Measurements from ENCODE around the gene HECTD1.
"Not testable (repeated sequence)": the region's sequence is repeated elsewhere in the genome, so short reads cannot be mapped to it uniquely, and the experiment has no call there.

Gene HECTD1

DNA sequence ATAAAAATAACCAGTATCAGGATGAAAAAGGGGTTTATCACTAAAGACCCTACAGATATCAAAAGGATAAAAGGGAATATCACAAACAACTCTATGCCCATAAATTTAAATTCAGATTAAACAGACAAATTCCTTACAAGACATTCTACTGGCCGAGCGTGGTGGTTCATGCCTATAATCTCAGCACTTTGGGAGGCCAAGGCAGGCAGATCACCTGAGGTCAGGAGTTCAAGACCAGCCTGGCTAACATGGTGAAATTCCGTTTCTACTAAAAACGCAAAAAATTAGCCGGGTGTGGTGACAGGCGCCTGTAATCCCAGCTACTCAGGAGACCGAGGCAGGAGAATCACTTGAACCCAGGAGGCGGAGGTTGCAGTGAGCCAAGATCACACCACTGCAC, 15.0 kb downstream of the HECTD1 start:
- not testable (repeated sequence) for H3K27me3 Mint-ChIP-seq, H3K27ac Mint-ChIP-seq, H3K4me3 Mint-ChIP-seq, DNase-seq, ATAC-seq, H3K9me3 Mint-ChIP-seq
- Mint-ChIP-seq H3K36me3 (ENCODE audit: low read depth) (peaks cover 30% of the 10 kb centered on the region), H3K4me1 (peaks cover 37% of the 10 kb centered on the region)

DNA sequence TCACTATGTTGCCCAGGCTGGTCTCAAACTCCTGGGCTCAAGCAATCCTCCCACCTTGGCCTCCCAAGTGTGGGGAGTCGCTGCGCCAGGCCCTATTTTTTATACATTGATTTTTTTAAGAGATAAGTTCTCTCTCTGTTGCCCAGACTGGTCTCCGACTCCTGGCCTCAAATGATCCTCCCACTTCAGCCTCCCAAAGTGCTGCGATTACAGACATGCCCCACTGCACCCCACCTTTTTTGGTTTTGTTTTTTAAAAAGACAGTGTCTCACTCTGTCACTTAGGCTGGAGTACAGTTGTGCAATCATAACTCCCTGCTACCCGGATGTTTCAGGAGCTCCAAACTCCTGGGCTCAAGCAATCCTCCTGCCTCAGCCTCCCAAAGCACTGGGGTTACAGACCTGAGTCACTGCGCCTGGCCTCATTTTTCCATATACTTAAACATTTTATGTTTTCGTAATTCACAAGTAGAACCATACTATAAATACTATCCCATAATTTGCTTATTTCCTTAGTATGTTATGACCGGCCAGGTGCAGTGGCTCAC, 16.8 kb downstream of the HECTD1 start:
- Mint-ChIP-seq H3K27me3 (no peaks in the 10 kb centered on the region), H3K36me3 (ENCODE audit: low read depth) (peaks cover 24% of the 10 kb centered on the region), H3K4me1 (peaks cover 27% of the 10 kb centered on the region), H3K27ac (no peak overlapping the region), H3K9me3 (no peaks in the 10 kb centered on the region), H3K4me3 (no peak overlapping the region)
- no peak for DNase-seq
- no peak for ATAC-seq

DNA sequence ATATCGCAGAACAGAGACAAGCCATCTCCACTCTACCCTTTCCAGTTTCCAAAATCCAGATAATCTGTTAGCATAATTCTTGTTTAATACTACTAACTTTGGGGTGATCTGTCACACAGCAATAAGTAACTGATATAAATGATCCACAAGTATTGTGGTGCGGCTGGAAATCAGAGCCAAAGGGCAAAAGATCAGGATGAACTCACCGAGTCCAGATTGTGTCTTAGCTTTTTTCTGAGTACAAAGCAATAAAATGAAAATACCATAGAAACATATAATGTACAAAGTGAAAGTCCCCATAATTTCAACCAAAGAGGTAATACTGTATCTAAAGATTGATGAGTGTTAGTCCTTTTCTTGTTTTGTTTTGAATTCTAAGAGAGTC, 17.4 kb downstream of the HECTD1 start:
- H3K27me3 Mint-ChIP-seq = no peaks in the 10 kb centered on the region
- H3K4me3 Mint-ChIP-seq = no peak overlapping the region
- peaks cover 23% of the 10 kb centered on the region for H3K4me1 Mint-ChIP-seq
- no peak overlapping the region for H3K27ac Mint-ChIP-seq
- H3K9me3 Mint-ChIP-seq = no peaks in the 10 kb centered on the region
- DNase-seq (no peak), ATAC-seq (no peak)
- H3K36me3 Mint-ChIP-seq (ENCODE audit: low read depth) = peaks cover 28% of the 10 kb centered on the region

DNA sequence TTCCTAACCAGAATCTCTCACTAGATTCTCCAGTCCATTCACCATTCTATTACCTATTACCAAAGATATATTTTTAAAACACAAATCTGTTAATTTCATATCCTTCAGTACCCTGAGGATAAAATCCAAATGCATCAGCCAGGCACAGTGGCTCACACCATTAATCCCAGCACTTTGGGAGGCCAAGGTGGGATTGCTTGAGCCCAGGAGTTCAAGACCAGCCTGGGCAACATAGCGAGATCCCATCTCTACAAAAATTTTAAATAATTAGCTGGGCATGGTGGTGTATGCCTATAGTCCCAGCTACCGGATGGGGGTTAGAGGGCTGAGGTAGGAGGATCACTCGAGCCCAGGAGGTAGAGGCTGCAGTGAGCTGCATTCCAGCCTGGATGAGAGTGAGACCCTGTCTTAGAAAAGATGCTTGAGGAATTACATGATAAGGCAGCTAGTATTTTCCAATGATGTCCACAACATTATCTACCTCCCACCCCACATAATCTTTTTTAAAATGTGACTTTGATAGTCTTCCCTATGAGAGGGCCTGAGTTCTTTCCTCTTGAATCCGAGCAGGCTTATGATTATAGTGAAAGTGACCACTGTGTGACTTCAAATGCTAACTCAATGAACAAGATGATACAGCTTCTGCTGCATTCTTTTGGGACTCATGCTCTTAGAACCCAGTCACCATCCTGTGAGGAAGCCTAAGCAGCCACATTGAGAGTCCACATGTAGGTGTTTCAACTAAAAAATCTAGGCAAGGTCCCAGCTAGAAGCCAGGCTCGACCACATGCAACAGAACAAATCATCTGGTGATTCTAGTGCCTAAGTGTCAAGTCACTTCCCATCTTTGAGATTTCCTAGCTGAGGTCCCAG, 18.0 kb downstream of the HECTD1 start:
- Mint-ChIP-seq H3K4me3 (no peak overlapping the region), H3K36me3 (ENCODE audit: low read depth) (peaks cover 25% of the 10 kb centered on the region), H3K4me1 (peaks cover 17% of the 10 kb centered on the region), H3K27me3 (no peaks in the 10 kb centered on the region), H3K9me3 (no peaks in the 10 kb centered on the region), H3K27ac (peak overlapping the region; percentile 6)
- DNase-seq (no peak), ATAC-seq (no peak)

DNA sequence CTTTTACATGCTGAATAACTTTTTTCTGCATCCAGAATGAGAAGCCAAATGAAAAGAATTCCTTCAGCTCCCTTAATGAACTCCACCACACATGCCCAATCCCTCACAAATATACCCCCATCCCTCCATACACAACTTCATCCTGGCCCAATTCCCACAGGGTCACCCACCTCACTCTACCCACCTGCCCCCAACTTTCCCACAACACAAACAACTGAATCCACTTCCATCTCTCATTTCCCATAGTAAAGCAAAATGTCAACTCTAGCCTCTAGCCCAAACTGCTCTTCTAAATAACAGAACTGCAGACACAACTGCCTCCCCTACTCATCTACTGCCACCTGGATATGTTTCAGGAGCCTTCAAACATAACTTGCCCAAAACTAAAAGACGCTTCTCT, 18.8 kb downstream of the HECTD1 start:
- no peak overlapping the region for H3K4me3 Mint-ChIP-seq
- H3K36me3 Mint-ChIP-seq (ENCODE audit: low read depth) = peaks cover 21% of the 10 kb centered on the region
- H3K9me3 Mint-ChIP-seq = no peaks in the 10 kb centered on the region
- peaks cover 10% of the 10 kb centered on the region for H3K4me1 Mint-ChIP-seq
- ATAC-seq (no peak), DNase-seq (no peak)
- H3K27me3 Mint-ChIP-seq = no peaks in the 10 kb centered on the region
- peak overlapping the region; percentile 6 for H3K27ac Mint-ChIP-seq

DNA sequence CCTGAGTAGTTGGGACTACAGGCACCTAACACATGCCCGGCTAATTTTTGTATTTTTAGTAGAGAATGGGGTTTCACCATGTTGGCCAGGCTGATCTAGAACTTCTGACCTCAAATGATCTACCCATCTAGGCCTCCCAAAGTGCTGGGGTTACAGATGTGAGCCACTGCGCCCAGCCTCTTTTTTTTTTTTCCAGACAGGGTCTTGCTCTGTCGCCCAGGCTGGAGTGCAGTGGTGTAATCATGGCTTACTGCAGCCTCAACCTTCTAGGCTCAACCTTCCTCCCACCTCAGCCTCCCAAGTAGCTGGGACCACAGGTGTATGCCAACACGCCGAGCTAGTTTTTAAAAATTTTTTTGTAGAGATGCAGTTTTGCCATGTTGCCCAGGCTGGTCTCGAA, 25.6 kb downstream of the HECTD1 start:
- not testable (repeated sequence) for H3K9me3 Mint-ChIP-seq
- peaks cover 20% of the 10 kb centered on the region for H3K36me3 Mint-ChIP-seq (ENCODE audit: low read depth)

DNA sequence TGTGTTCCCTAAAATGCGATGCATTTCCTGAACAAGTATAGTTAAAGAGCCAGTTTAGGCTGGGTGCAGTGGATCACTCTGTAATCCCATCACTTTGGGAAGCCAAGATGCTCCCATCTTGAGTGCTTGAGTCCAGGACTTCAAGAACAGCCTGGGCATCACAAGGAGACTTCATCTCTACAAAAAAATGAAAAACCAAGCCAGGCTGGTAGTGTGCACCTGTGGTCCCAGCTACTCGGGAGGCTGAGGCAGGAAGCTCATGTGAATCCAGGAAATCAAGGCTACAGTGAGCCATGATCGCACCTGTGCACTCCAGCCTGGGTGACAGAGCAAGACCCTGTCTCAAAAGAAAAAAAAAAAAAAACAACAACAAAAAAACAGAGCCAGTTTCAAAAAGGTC, 26.3 kb downstream of the HECTD1 start:
- H3K27me3 Mint-ChIP-seq = no peaks in the 10 kb centered on the region
- H3K36me3 Mint-ChIP-seq (ENCODE audit: low read depth) = peaks cover 22% of the 10 kb centered on the region
- H3K27ac Mint-ChIP-seq = no peak overlapping the region
- peaks cover 10% of the 10 kb centered on the region for H3K4me1 Mint-ChIP-seq
- no peak overlapping the region for H3K4me3 Mint-ChIP-seq
- ATAC-seq = no peak
- no peaks in the 10 kb centered on the region for H3K9me3 Mint-ChIP-seq
- DNase-seq = no peak

More for the DNA sequence above, 25.6 kb downstream of the HECTD1 start:
- not testable (repeated sequence) for H3K27ac Mint-ChIP-seq, H3K4me3 Mint-ChIP-seq, H3K27me3 Mint-ChIP-seq, H3K4me1 Mint-ChIP-seq, DNase-seq, ATAC-seq

DNA sequence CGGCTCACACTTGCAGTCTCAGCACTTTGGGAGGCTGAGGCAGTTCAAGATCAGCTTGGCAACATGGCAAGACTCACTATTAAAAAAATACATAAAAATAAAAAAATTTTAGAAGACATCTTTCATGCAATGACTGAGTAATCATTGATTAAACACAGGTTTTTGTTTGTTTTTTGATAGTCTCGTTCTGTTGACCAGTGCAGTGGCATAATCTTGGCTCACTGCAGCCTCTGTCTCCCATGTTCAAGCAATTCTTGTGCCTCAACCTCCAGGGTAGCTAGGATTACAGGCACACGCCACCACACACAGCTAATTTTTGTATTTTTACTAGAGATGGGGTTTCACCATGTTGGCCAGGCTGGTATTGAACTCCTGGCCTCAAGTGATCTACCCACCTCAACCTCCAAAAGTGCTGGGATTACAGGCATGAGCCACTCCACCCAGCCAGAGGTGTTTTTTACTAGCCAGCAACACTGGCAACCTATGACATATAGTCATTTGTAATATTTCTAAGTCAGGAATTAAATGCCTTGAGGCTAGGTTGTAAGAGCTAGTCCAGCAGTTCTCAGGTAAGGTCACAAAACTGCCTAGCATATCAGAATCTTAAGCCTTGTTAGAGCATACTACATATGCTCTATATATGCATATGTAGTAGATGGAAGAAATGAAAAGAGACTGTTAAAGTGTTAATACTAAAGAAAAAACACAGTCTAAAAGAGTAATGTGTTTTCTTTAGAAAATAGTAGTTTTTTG, 27.1 kb downstream of the HECTD1 start:
- H3K27me3 Mint-ChIP-seq = no peaks in the 10 kb centered on the region
- ATAC-seq = no peak
- no peaks in the 10 kb centered on the region for H3K9me3 Mint-ChIP-seq
- no peak overlapping the region for H3K4me3 Mint-ChIP-seq
- no peak overlapping the region for H3K27ac Mint-ChIP-seq
- H3K4me1 Mint-ChIP-seq = peaks cover 5% of the 10 kb centered on the region
- peaks cover 15% of the 10 kb centered on the region for H3K36me3 Mint-ChIP-seq (ENCODE audit: low read depth)
- DNase-seq = no peak

DNA sequence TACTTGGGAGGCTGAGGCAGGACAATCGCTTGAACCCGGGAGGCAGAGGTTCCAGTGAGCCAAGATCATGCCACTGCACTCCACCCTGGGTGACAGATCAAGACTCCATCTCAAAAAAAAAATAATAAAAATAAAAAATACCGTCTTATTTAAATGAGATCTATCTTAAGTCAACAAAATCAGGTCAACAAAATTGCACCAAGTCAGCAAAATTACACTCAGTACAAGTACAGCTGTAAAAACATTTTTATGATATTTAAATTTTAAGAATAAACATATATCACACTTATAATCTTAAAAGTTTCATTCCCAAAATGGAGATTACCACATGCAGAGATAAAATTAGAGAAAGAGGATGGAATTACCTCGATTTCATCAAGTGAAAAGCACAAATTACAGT, 33.2 kb downstream of the HECTD1 start:
- peaks cover 43% of the 10 kb centered on the region for H3K36me3 Mint-ChIP-seq (ENCODE audit: low read depth)
- H3K9me3 Mint-ChIP-seq = no peaks in the 10 kb centered on the region
- peaks cover under 1% of the 10 kb centered on the region for H3K4me1 Mint-ChIP-seq
- H3K27me3 Mint-ChIP-seq = no peaks in the 10 kb centered on the region
- H3K4me3 Mint-ChIP-seq = no peak overlapping the region
- ATAC-seq (no peak), DNase-seq (no peak)
- H3K27ac Mint-ChIP-seq = no peak overlapping the region

DNA sequence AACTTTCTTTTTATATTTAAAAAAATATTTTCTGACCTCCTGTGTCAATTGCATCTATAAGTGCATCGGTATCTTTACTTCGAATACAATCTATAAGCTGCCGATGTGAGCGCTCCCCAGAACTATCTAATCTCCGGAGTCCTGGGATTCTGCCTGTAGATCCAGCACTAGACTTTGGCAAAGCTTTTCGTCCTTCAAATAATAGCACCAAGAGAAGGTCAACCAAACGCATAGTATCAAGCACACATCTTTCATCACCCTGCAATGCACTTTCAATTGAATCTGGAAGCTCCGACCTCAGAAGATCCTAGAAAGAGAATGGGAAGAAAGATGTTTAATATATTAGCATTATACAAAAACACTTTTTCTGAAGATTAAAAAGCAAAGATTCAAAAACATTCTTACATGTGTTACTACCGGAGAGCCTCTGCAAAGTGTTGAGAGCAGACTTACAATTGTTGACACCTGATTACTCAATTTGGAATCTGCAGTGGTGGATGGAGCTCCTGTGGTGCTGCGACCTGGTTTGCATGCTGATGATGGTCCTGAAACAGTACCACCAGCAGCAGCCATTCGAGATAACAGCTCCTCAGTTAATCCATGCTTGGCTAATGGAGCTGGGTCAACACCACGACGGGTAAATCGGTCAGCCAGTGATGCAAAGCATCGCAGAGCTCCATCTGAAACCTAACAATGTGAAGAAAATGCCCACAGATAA, 34.3 kb downstream of the HECTD1 start:
- ATAC-seq (no peak), DNase-seq (no peak)
- H3K9me3 Mint-ChIP-seq = no peaks in the 10 kb centered on the region
- H3K4me3 Mint-ChIP-seq = no peak overlapping the region
- no peaks in the 10 kb centered on the region for H3K27me3 Mint-ChIP-seq
- no peaks in the 10 kb centered on the region for H3K4me1 Mint-ChIP-seq
- no peak overlapping the region for H3K27ac Mint-ChIP-seq
- H3K36me3 Mint-ChIP-seq (ENCODE audit: low read depth) = peaks cover 43% of the 10 kb centered on the region

DNA sequence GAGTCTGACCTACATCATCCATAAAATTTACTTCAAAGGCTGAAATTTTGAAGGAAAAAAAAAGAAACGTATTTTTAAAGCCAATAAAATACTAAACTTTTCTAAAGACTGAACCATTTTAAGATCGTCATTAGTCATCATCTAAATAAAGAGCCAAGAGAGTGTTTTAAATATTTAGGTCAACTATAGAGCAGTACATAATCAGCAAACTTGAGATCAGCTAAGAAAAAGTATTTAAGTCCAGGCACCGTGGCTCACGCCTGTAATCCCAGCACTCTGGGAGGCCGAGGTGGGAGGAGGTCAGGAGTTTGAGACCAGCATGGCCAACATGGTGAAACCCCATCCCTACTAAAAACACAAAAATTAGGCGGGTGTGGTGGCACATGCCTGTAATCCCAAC, 35.5 kb downstream of the HECTD1 start:
- Mint-ChIP-seq H3K27me3 (no peaks in the 10 kb centered on the region), H3K36me3 (ENCODE audit: low read depth) (peaks cover 49% of the 10 kb centered on the region), H3K4me3 (no peak overlapping the region)

DNA sequence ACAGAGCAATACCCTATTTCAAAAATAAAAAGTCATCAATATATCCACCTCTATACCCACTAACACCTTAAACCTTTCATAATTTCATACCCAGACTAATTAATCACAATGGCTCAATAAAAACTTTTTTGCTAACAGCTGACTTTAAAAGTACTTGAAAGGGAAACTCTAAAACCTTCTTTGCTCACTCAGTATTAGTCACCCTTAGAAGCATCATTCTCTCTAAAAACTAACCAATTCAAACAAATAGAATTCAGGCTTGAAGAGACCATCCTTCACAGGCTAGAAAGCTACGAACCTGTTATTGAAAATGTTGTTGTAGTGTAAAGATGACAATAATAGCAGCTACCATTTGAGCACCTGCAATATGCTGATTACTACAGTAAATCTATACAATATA, 37.2 kb downstream of the HECTD1 start:
- H3K36me3 Mint-ChIP-seq (ENCODE audit: low read depth) = peaks cover 53% of the 10 kb centered on the region
- no peak for DNase-seq
- no peak for ATAC-seq

More for the DNA sequence above, 35.5 kb downstream of the HECTD1 start:
- Mint-ChIP-seq H3K9me3 (no peaks in the 10 kb centered on the region), H3K27ac (no peak overlapping the region), H3K4me1 (no peaks in the 10 kb centered on the region)
- DNase-seq (no peak), ATAC-seq (no peak)

DNA sequence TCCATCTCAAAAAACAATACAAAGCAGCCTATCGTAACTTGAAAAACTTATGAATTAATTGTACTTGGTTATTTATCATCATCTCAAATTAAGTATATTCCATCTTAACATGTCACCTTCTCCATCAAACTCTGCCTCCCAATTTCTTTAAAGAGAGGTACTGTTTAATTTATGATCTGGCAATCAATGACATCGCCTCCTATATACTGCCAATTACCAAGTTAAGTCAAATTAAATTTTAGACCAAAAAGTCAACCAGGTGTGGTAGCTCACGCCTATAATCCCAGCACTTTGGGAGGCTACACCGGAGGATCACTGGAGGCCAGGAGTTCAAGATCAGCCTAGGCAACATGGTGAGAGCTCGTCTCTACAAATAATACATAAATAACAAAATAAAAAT, 37.7 kb downstream of the HECTD1 start:
- ATAC-seq (no peak), DNase-seq (no peak)
- Mint-ChIP-seq H3K4me1 (no peaks in the 10 kb centered on the region), H3K27ac (no peak overlapping the region), H3K9me3 (no peaks in the 10 kb centered on the region), H3K4me3 (no peak overlapping the region), H3K36me3 (ENCODE audit: low read depth) (peaks cover 55% of the 10 kb centered on the region), H3K27me3 (no peaks in the 10 kb centered on the region)

More for the DNA sequence above, 37.2 kb downstream of the HECTD1 start:
- no peaks in the 10 kb centered on the region for H3K4me1 Mint-ChIP-seq
- no peak overlapping the region for H3K27ac Mint-ChIP-seq
- no peak overlapping the region for H3K4me3 Mint-ChIP-seq
- H3K27me3 Mint-ChIP-seq = no peaks in the 10 kb centered on the region
- no peaks in the 10 kb centered on the region for H3K9me3 Mint-ChIP-seq

DNA sequence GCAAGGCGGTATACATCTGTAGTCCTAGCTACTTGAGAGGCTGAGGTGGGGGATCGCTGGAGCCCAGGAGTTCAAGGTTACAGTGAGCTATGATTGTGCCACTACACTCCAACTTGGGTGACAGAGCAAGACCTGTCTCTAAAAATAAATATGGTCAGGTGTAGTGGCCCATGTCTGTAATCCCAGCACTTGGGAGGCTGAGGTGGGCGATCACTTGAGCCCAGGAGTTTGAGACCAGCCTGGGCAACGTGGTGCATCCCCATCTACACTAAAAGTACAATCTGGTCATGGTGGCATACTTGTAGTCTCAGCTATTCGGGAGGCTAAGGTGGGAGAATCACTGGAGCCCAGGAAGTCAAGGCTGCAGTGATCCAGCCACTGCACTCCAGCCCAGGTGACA, 40.6 kb downstream of the HECTD1 start:
- H3K27ac Mint-ChIP-seq = no peak overlapping the region
- no peaks in the 10 kb centered on the region for H3K9me3 Mint-ChIP-seq
- ATAC-seq (no peak), DNase-seq (no peak)
- H3K27me3 Mint-ChIP-seq = no peaks in the 10 kb centered on the region
- no peaks in the 10 kb centered on the region for H3K4me1 Mint-ChIP-seq
- H3K4me3 Mint-ChIP-seq = no peak overlapping the region
- H3K36me3 Mint-ChIP-seq (ENCODE audit: low read depth) = peaks cover 50% of the 10 kb centered on the region
